H1 (cell line): ENCODE data around the gene RNF5. TPM values are rescaled to one million over a fixed set of nuclear protein-coding genes. Genes with fewer than 3 reads are reported as not detected.

ENCODE experiments used
- CTCF ChIA-PET: fragments of 300-600 bp; sonication (Branson Sonifier 250); formaldehyde crosslinking; loops from one replicate; lab custom pipeline; 2021; ENCODE audit not compliant: partially characterized antibody; lab: Charles Lee
- POLR2A ChIA-PET: fragments of 300-600 bp; sonication (Branson Sonifier 250); formaldehyde crosslinking; loops from one replicate; lab custom pipeline; 2021; ENCODE audit warnings: inconsistent platforms; ENCODE audit not compliant: partially characterized antibody; lab: Charles Lee
- DNase-seq, 2 experiments: peaks; one replicate each; pipeline versions ENCODE4 v3.0.0 to v3.0.0-alpha.2; 2010 to 2022; ENCODE audit warnings: low spot score in 2 of 2, low read depth in 1 of 2, mixed read lengths in 1 of 2
- FAIRE-seq: peaks from 2 replicates; lab custom pipeline; 2011; peaks lifted over from hg19 to GRCh38; lab: Jason Lieb, UNC
- H2AFZ ChIP-seq: 2 replicates; pipeline ENCODE4 v1.8.1; 2012; ENCODE audit warnings: low read length, inconsistent platforms
- H2AK5ac ChIP-seq: 2 replicates; pipeline ENCODE4 v1.6.1; 2013; ENCODE audit warnings: low read depth, low read length
- H2BK120ac ChIP-seq: replicated peaks from 2 replicates; pipeline ENCODE3; 2013; ENCODE audit warnings: low read depth, low read length, inconsistent platforms
- H2BK12ac ChIP-seq: 2 replicates; pipeline ENCODE4 v1.6.1; 2013; ENCODE audit warnings: low read depth, low read length
- H2BK15ac ChIP-seq: 2 replicates; pipeline ENCODE4 v1.6.1; 2013; ENCODE audit warnings: low read length
- H2BK20ac ChIP-seq: 2 replicates; pipeline ENCODE4 v1.6.1; 2013; ENCODE audit warnings: low read length
- H2BK5ac ChIP-seq: 2 replicates; pipeline ENCODE4 v1.6.1; 2013; ENCODE audit warnings: low read depth, low read length
- H3K14ac ChIP-seq: 2 replicates; pipeline ENCODE4 v1.6.1; 2013; ENCODE audit warnings: inconsistent platforms; ENCODE audit not compliant: insufficient read length
- H3K18ac ChIP-seq: 2 replicates; pipeline ENCODE4 v1.6.1; 2013; ENCODE audit warnings: low read length; ENCODE audit errors: extremely low read depth
- H3K23ac ChIP-seq: 2 replicates; pipeline ENCODE4 v1.6.1; 2013; ENCODE audit warnings: inconsistent platforms; ENCODE audit not compliant: insufficient read length
- H3K23me2 ChIP-seq: 2 replicates; pipeline ENCODE4 v1.6.1; 2013; ENCODE audit warnings: low read depth, low read length
- H3K27ac ChIP-seq: 2 replicates; pipeline ENCODE4 v1.6.1; 2011; ENCODE audit warnings: low read depth, low read length, inconsistent platforms
- H3K27me3 ChIP-seq, 4 experiments: replicated peaks in 1 of 4; 1 replicate in 1 of 4; 2 replicates in 3 of 4; pipeline versions ENCODE4 v1.6.1 to v1.8.1; 2011 to 2013; ENCODE audit warnings: low read length in 3 of 4, mild to moderate bottlenecking in 3 of 4, inconsistent platforms in 2 of 4, mixed read lengths in 2 of 4, moderate library complexity in 1 of 4; ENCODE audit not compliant: control insufficient read depth in 3 of 4, insufficient read depth in 3 of 4; ENCODE audit errors: extremely low read depth in 1 of 4
- H3K36me3 ChIP-seq, 4 experiments: 2 replicates each; pipeline versions ENCODE4 v1.6.1 to v1.8.1; 2011 to 2013; ENCODE audit warnings: mild to moderate bottlenecking in 4 of 4, low read length in 3 of 4, moderate library complexity in 2 of 4, control low read depth in 1 of 4, inconsistent platforms in 1 of 4; ENCODE audit not compliant: insufficient read depth in 4 of 4, control insufficient read depth in 2 of 4
- H3K4ac ChIP-seq: replicated peaks from 2 replicates; pipeline ENCODE3; 2013; ENCODE audit warnings: low read length, low read depth, mixed read lengths, inconsistent platforms; ENCODE audit not compliant: insufficient read length
- H3K4me1 ChIP-seq, 4 experiments: replicated peaks in 1 of 4; 1 replicate in 1 of 4; 2 replicates in 3 of 4; pipeline versions ENCODE4 v1.6.1 to v1.8.1; 2011 to 2013; ENCODE audit warnings: low read length in 3 of 4, inconsistent platforms in 2 of 4, mixed read lengths in 1 of 4; ENCODE audit not compliant: insufficient read depth in 4 of 4, control insufficient read depth in 3 of 4
- H3K4me2 ChIP-seq, 2 experiments: 2 replicates each; pipeline versions ENCODE4 v1.6.1 to v1.8.1; 2011 to 2013; ENCODE audit warnings: low read depth in 2 of 2, low read length in 2 of 2, control low read depth in 1 of 2, inconsistent platforms in 1 of 2, mild to moderate bottlenecking in 1 of 2; ENCODE audit not compliant: insufficient read depth in 1 of 2
- H3K4me3 ChIP-seq, 4 experiments: fragments of 200-600, 300-600 bp in 1 of 4; sonication (generic), shearing (Covaris generic), sonication (Bioruptor Twin) in 1 of 4; 2 replicates each; pipeline versions ENCODE4 v1.5.1 to v1.8.1; 2011 to 2016; ENCODE audit warnings: low read length in 4 of 4, low read depth in 3 of 4, control low read depth in 2 of 4, inconsistent platforms in 2 of 4, mild to moderate bottlenecking in 2 of 4, mixed read lengths in 1 of 4, moderate library complexity in 1 of 4; ENCODE audit not compliant: insufficient read depth in 2 of 4; ENCODE audit errors: extremely low read depth in 1 of 4
- H3K56ac ChIP-seq: replicated peaks from 2 replicates; pipeline ENCODE3; 2013; ENCODE audit warnings: low read depth, mild to moderate bottlenecking, mixed read lengths, low read length, inconsistent platforms; ENCODE audit not compliant: insufficient read length
- H3K79me1 ChIP-seq: 2 replicates; pipeline ENCODE4 v1.6.1; 2013; ENCODE audit warnings: low read depth, low read length, control low read depth
- H3K79me2 ChIP-seq, 2 experiments: 2 replicates each; pipeline versions ENCODE4 v1.6.1 to v1.8.1; 2012 to 2013; ENCODE audit warnings: low read length in 2 of 2, mild to moderate bottlenecking in 2 of 2, inconsistent platforms in 1 of 2; ENCODE audit not compliant: insufficient read depth in 2 of 2, control insufficient read depth in 1 of 2
- H3K9ac ChIP-seq, 4 experiments: replicated peaks in 1 of 4; 1 replicate in 1 of 4; 2 replicates in 3 of 4; pipeline versions ENCODE4 v1.6.1 to v1.8.1; 2011 to 2013; ENCODE audit warnings: low read depth in 3 of 4, low read length in 3 of 4, control low read depth in 2 of 4, mild to moderate bottlenecking in 2 of 4, moderate library complexity in 2 of 4, inconsistent platforms in 1 of 4; ENCODE audit errors: extremely low read depth in 1 of 4
- H3K9me3 ChIP-seq, 2 experiments: 2 replicates each; pipeline versions ENCODE4 v1.6.1 to v1.8.1; 2012 to 2013; ENCODE audit warnings: mild to moderate bottlenecking in 2 of 2, moderate library complexity in 2 of 2, control low read depth in 1 of 2, inconsistent platforms in 1 of 2, low read depth in 1 of 2, low read length in 1 of 2, mixed read lengths in 1 of 2; ENCODE audit not compliant: insufficient read depth in 2 of 2
- H4K20me1 ChIP-seq, 2 experiments: replicated peaks in 1 of 2; 2 replicates each; pipeline versions ENCODE3 to v1.8.1; 2011 to 2013; ENCODE audit warnings: inconsistent platforms in 2 of 2, low read length in 2 of 2, mild to moderate bottlenecking in 1 of 2; ENCODE audit not compliant: insufficient read depth in 2 of 2, control insufficient read depth in 1 of 2
- H4K5ac ChIP-seq: 2 replicates; pipeline ENCODE4 v1.6.1; 2013; ENCODE audit warnings: low read length, low read depth, mixed read lengths, inconsistent platforms; ENCODE audit not compliant: insufficient read length
- H4K8ac ChIP-seq: 2 replicates; pipeline ENCODE4 v1.8.0; 2013; ENCODE audit warnings: mild to moderate bottlenecking, moderate library complexity, low read length, inconsistent platforms; ENCODE audit not compliant: insufficient read depth; ENCODE audit errors: extremely low read depth
- H4K91ac ChIP-seq: replicated peaks from 2 replicates; pipeline ENCODE3; 2013; ENCODE audit warnings: low read length, mixed read lengths, inconsistent platforms; ENCODE audit not compliant: insufficient read length
- ASH2L ChIP-seq: fragments of 200-600, 300-600 bp; sonication (generic); IDR thresholded peaks from one replicate; pipeline ENCODE4 v1.7.1; 2017; ENCODE audit warnings: low read length
- CBX8 ChIP-seq: fragments of 300-800, 300-1000 bp; sonication (generic); IDR thresholded peaks from 2 replicates; pipeline ENCODE4 v1.7.1; 2016; ENCODE audit warnings: low read depth, low read length, borderline replicate concordance
- MAFK ChIP-seq: IDR thresholded peaks from 2 replicates; pipeline ENCODE4 v1.6.1; 2012; ENCODE audit warnings: low read depth, mild to moderate bottlenecking, improper control_type of control experiment, low read length
- POLR2A ChIP-seq, 2 experiments: IDR thresholded peaks; 1 replicate in 1 of 2; 2 replicates in 1 of 2; pipeline ENCODE4 v1.6.1; 2011; ENCODE audit warnings: low read depth in 2 of 2, low read length in 2 of 2, mild to moderate bottlenecking in 2 of 2; ENCODE audit errors: control extremely low read depth in 1 of 2
- SRF ChIP-seq: IDR thresholded peaks from 2 replicates; pipeline ENCODE4 v1.6.1; 2011; ENCODE audit warnings: mild to moderate bottlenecking, low read depth, low read length, moderate library complexity
- TEAD4 ChIP-seq: IDR thresholded peaks from 2 replicates; pipeline ENCODE4 v1.6.1; 2012; ENCODE audit warnings: low read depth, low read length, inconsistent platforms, mixed read lengths
- ZNF274 ChIP-seq: IDR thresholded peaks from 2 replicates; pipeline ENCODE4 v1.7.0; 2012; ENCODE audit warnings: low read length, borderline replicate concordance; ENCODE audit errors: extremely low read depth
- WGBS, 2 experiments: shearing (Covaris generic) in 1 of 2; methylation state at CpG; one replicate each; pipeline versions ENCODE4 v1.1.6 to v1.1.7; 2013 to 2015; ENCODE audit warnings: low lambda C conversion rate in 2 of 2, mixed read lengths in 2 of 2, inconsistent platforms in 1 of 2, low coverage in 1 of 2, missing lambda C conversion rate in 1 of 2; ENCODE audit not compliant: insufficient replicate concordance in 2 of 2, insufficient coverage in 1 of 2, insufficient read length in 1 of 2; ENCODE audit errors: extremely low coverage in 1 of 2, missing lambda C conversion rate in 1 of 2; 5-methylcytosine and 5-hydroxymethylcytosine counted together
- polyA plus RNA-seq, 7 experiments: library from polyadenylated mRNA; depleted of rRNA in 3 of 7; stranded (reverse) in 5 of 7; unstranded in 2 of 7; fragments of >200 nt in 5 of 7; fragments of 200-250 nt in 2 of 7; gene quantifications; 1 replicate in 5 of 7; 2 replicates in 1 of 7; 4 replicates in 1 of 7; pipeline versions ENCODE4 v1.2.1 to v1.2.3, GENCODE V29; 2011 to 2013; ENCODE audit warnings: missing spikeins in 2 of 7, mixed read lengths in 2 of 7
- total RNA-seq: library from RNA; stranded (reverse); fragmentation: NEBNext Ultra II Directional; extraction: Animal tissue kit (Norgen Biotek cat#: 25700); gene quantifications from 2 replicates; pipeline ENCODE4 v1.2.1, GENCODE V29; 2021
- TF ChIP-seq, protein P1 (sequence below): IDR thresholded peaks from 2 replicates; pipeline ENCODE4 v1.6.1; 2012; ENCODE audit warnings: inconsistent platforms
- TF ChIP-seq, protein P2 (sequence below), 3 experiments: IDR thresholded peaks; 1 replicate in 2 of 3; 2 replicates in 1 of 3; pipeline versions ENCODE4 v1.5.1 to v1.6.1; 2011; ENCODE audit warnings: low read length in 3 of 3, mild to moderate bottlenecking in 3 of 3, inconsistent platforms in 2 of 3, low read depth in 1 of 3, moderate library complexity in 1 of 3; ENCODE audit not compliant: insufficient read depth in 1 of 3; ENCODE audit errors: control extremely low read depth in 1 of 3

The RNF5 gene
- total and polyA plus RNA-seq, 2 of the 8 experiments (the other 6 are each of a cell fraction or from before 2014, with no cell fraction given): 90.0 to 158 TPM

DNA sequence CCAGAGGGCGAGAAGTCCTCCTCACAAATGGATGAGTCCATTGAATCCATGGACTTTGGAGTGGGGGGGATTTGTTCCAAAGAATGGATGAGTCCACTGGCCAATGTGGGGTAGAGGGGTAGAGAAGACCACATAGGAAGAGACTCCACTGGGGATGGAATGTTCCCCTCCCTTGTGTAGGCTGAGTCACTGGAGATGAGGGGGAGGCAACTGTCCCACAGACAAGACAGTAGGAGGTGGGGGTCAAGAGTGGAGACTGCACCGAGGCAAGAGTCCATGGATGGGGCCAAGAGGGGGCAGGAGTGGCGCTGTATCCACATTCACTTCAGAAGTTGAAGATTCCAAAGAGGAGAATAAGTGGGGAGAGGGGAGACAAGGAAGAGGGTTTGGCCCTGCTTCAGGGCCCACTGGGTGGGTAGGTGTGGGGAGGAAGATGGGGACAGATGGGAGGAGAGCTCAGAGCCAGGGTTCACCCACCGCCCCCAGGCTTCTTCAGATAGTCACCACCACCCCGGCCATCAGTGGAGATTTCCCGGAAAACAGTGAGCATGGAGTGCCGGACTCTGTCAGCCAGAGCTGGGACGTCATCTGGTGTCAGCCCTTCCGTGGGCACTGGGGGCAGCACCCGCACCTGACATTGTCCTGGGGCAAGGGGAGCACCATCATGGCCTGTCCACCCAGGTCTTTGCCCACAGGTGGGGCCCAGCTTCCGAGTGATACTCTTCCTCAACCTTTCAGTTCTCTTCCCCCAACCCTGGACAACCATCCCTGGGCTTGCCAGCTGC, 9.2 kb upstream of the RNF5 start:
- Histone ChIP-seq H3K4ac (no peak overlapping the region), H3K79me2 (peaks cover 2 to 20% of the 10 kb centered on the region in 2 experiments), H3K27me3 (no peaks in the 10 kb centered on the region), H3K23ac (no peak overlapping the region), H4K5ac (no peak overlapping the region), H4K91ac (no peak overlapping the region), H2BK5ac (no peak overlapping the region), H2BK12ac (no peak overlapping the region), H3K23me2 (no peaks in the 10 kb centered on the region), H3K9ac (no peak overlapping the region), H3K36me3 (peaks cover 4 to 41% (median 30%) of the 10 kb centered on the region in 4 experiments), H4K20me1 (peaks cover 2 to 7% of the 10 kb centered on the region in 2 experiments), H4K8ac (no peak overlapping the region), H3K18ac (no peak overlapping the region), H3K4me1 (peaks cover 1 to 12% (median 6%) of the 10 kb centered on the region in 4 experiments; a peak in 5 of 7 replicates), H3K4me3 (no peak overlapping the region), H3K4me2 (no peak overlapping the region), H2BK20ac (no peak overlapping the region), H3K27ac (no peak overlapping the region), H2BK120ac (no peak overlapping the region), H3K56ac (no peak overlapping the region), H2AK5ac (no peak overlapping the region), H3K79me1 (no peaks in the 10 kb centered on the region; the same call in 1 of the 2 replicates), H2AFZ (no peak overlapping the region), H3K9me3 (no peaks in the 10 kb centered on the region), H3K14ac (no peak overlapping the region), H2BK15ac (no peak overlapping the region)
- DNase-seq: no peak
- ChIA-PET CTCF (interaction anchor here (0.6 to 6.7 kb wide), 10 partner anchors 12 to 355 kb away, joined by 3 to 72 read pairs (median 4); partner anchors contain the start of genes GPSM3 and PRRT1), POLR2A (interaction anchor here (0.6 to 6.8 kb wide), 12 partner anchors 8 to 122 kb away, joined by 3 to 49 read pairs (median 3); partner anchors contain the start of genes AGPAT1, ATF6B, FKBPL and PRRT1)
- 85% methylated on average over 10 of the region's 11 CpGs; no CpG with 5 or more reads in 1 of the 2 experiments for WGBS, 2 experiments
- no peak for FAIRE-seq
- TF ChIP-seq CBX8 (no peak), MAFK (no peak), ZNF274 (no peak), ASH2L (no peak), TEAD4 (no peak), POLR2A (IDR thresholded peaks at IDR 0.05; ENCODE audit: control extremely low read depth in 1 of 2, low read depth in 2 of 2, low read length in 2 of 2) (peak in 1 of 2 experiments; percentile 26; a peak in 1 of 3 replicates), SRF (no peak)
- TF ChIP-seq, protein P1, sequence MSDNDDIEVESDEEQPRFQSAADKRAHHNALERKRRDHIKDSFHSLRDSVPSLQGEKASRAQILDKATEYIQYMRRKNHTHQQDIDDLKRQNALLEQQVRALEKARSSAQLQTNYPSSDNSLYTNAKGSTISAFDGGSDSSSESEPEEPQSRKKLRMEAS: no peak
- TF ChIP-seq, protein P2, sequence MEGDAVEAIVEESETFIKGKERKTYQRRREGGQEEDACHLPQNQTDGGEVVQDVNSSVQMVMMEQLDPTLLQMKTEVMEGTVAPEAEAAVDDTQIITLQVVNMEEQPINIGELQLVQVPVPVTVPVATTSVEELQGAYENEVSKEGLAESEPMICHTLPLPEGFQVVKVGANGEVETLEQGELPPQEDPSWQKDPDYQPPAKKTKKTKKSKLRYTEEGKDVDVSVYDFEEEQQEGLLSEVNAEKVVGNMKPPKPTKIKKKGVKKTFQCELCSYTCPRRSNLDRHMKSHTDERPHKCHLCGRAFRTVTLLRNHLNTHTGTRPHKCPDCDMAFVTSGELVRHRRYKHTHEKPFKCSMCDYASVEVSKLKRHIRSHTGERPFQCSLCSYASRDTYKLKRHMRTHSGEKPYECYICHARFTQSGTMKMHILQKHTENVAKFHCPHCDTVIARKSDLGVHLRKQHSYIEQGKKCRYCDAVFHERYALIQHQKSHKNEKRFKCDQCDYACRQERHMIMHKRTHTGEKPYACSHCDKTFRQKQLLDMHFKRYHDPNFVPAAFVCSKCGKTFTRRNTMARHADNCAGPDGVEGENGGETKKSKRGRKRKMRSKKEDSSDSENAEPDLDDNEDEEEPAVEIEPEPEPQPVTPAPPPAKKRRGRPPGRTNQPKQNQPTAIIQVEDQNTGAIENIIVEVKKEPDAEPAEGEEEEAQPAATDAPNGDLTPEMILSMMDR (IDR thresholded peaks at IDR 0.05; ENCODE audit: control extremely low read depth in 1 of 3, insufficient read depth in 1 of 3, low read depth in 1 of 3, low read length in 3 of 3): peak in 2 of 3 experiments; percentile 9 to 19; a peak in 1 of 4 replicates
